Activated T-helper 1 cell treated with anti-CD3 and anti-CD28 coated beads, Interleukin-2, amount 50 U/mL, for 16 hours (primary cell): Measurements from ENCODE around the gene DHRS1.

Experiments used
- DNase-seq, 2 donors: peaks; one replicate each; pipeline ENCODE4 v3.0.0-alpha.2; 2020; ENCODE audit warnings: low read depth in 1 of 2, low spot score in 1 of 2

The DHRS1 gene

GRCh38 chr14:24299255-24300191, at the start of gene DHRS1, which contains the start of gene NOP9:
Gene DHRS1 (minus strand): TSS chr14:24299780. CDS start chr14:24299106, 674 bp downstream.
Gene NOP9 (plus strand): TSS chr14:24299850. CDS start chr14:24299955, 105 bp downstream.
- DNase-seq, result peak; percentile 89 to 92

GRCh38 chr14:24348186-24348585, 48.6 kb upstream of the DHRS1 start:
- DNase-seq, result no peak

GRCh38 chr14:24347134-24347533, 47.6 kb upstream of the DHRS1 start:
- DNase-seq, result no peak

GRCh38 chr14:24343795-24344660, 44.4 kb upstream of the DHRS1 start:
- DNase-seq, result no peak

GRCh38 chr14:24342889-24343288, 43.3 kb upstream of the DHRS1 start:
- DNase-seq, result no peak

GRCh38 chr14:24340606-24341005, 41.0 kb upstream of the DHRS1 start:
- no peak for DNase-seq

GRCh38 chr14:24339284-24340151, 39.9 kb upstream of the DHRS1 start, which contains the start of gene RIPK3:
Gene RIPK3 (minus strand): TSS chr14:24339991. CDS start chr14:24339826, 165 bp downstream.
- DNase-seq, result peak; percentile 39 to 44

- DNase-seq, result no peak
Observed at GRCh38 chr14:24338843-24339242, 39.3 kb upstream of the DHRS1 start.

- DNase-seq, result no peak
Observed at GRCh38 chr14:24337824-24338175, 38.2 kb upstream of the DHRS1 start.

- no peak for DNase-seq
Observed at GRCh38 chr14:24337144-24337823, 37.7 kb upstream of the DHRS1 start.

GRCh38 chr14:24335461-24336171, 36.0 kb upstream of the DHRS1 start:
- DNase-seq, result no peak

GRCh38 chr14:24334431-24335291, 35.1 kb upstream of the DHRS1 start, which contains the start of gene ADCY4:
Gene ADCY4 (minus strand): TSS chr14:24335071. CDS start chr14:24334652, 419 bp downstream.
- no peak for DNase-seq

GRCh38 chr14:24332268-24332993, 32.9 kb upstream of the DHRS1 start:
- DNase-seq, result peak; percentile 64 to 71

- no peak for DNase-seq
Observed at GRCh38 chr14:24331731-24332267, 32.2 kb upstream of the DHRS1 start.

GRCh38 chr14:24330973-24331674, 31.5 kb upstream of the DHRS1 start:
- DNase-seq, result no peak

GRCh38 chr14:24329736-24330135, 30.2 kb upstream of the DHRS1 start:
- DNase-seq, result peak in 1 of 2 donors; percentile 23
